Measurements from ENCODE around the gene KYNU. TPM values are rescaled to one million over a fixed set of nuclear protein-coding genes. Genes with fewer than 3 reads are reported as not detected.

Gene KYNU
- total and polyA plus RNA-seq, 9 of the 15 experiments (the other 6 are each of a cell fraction or from before 2014, with no cell fraction given): 2.6 to 11.6 (median 7.2) TPM

GRCh38 chr2:142878031-142878678 lies 691 bp downstream of the KYNU start (continued):
- TF ChIP-seq TAF7 (tag; IDR thresholded peaks at IDR 0.05): no peak

- 5% methylated on average over 4 of the region's 4 CpGs for WGBS (ENCODE audit: insufficient coverage, low coverage, missing lambda C conversion rate)
- CTCF ChIA-PET (ENCODE audit: low intra/inter-chr PET ratio): no interaction called here
Measured at GRCh38 chr2:142879151-142879550, 1.7 kb downstream of the KYNU start.

More at GRCh38 chr2:142879151-142879550, 1.7 kb downstream of the KYNU start:
- Histone ChIP-seq H3K4me1 (replicated peaks in 1 of 2; ENCODE audit: control insufficient read depth in 2 of 2, insufficient read depth in 2 of 2, low read length in 2 of 2) (no peaks in the 10 kb centered on the region), H3K27me3 (ENCODE audit: control insufficient read depth in 2 of 2, insufficient read depth in 2 of 2, low read length in 2 of 2) (no peaks in the 10 kb centered on the region), H3K9ac (ENCODE audit: insufficient read depth in 1 of 2, low read depth in 2 of 2, low read length in 2 of 2) (no peak overlapping the region), H3K9me1 (ENCODE audit: control insufficient read depth, insufficient read depth, low read length) (no peaks in the 10 kb centered on the region), H3K79me2 (ENCODE audit: control insufficient read depth, insufficient read depth, low read length) (no peaks in the 10 kb centered on the region), H4K20me1 (replicated peaks; ENCODE audit: control insufficient read depth, insufficient read depth, low read length) (no peaks in the 10 kb centered on the region), H2AFZ (ENCODE audit: low read depth, low read length) (no peak overlapping the region), H3K36me3 (ENCODE audit: control insufficient read depth, insufficient read depth, low read length) (no peaks in the 10 kb centered on the region), H3K9me3 (replicated peaks; ENCODE audit: control insufficient read depth, insufficient read depth, low read depth, low read length) (no peaks in the 10 kb centered on the region), H3K27ac (ENCODE audit: extremely low read depth, low read depth, low read length) (no peak overlapping the region), H3K4me3 (no peak overlapping the region), H3K4me2 (ENCODE audit: insufficient read depth, low read length) (peak overlapping the region; percentile 27; the same call in 1 of the 2 replicates)
- ATAC-seq (no peak), DNase-seq (ENCODE audit: extremely low read depth in 1 of 4, low spot score in 3 of 4) (no peak), FAIRE-seq (no peak)
- intact Hi-C loops (cut with micrococcal nuclease) (loop anchor here (5.0 kb wide), 1 partner anchor 103 kb away; no protein-coding TSS in a partner anchor), in situ Hi-C loops (cut with MboI) (no loop called here)
- POLR2A ChIA-PET: no interaction called here
- no TSS peak for BruUV-seq (replicated peaks)
- no peak for TF ChIP-seq PRPF4 (IDR thresholded peaks at IDR 0.05; ENCODE audit: insufficient read depth, low read depth, low read length, poor library complexity, severe bottlenecking)
- TF ChIP-seq MLX (CRISPR knock-in tag; conservative IDR thresholded peaks at IDR 0.05): no peak
- TF ChIP-seq CHD1 (IDR thresholded peaks at IDR 0.05; ENCODE audit: low read length): no peak
- no peak for TF ChIP-seq ZNF507 (tag; conservative IDR thresholded peaks at IDR 0.05)
- TF ChIP-seq MCM5 (IDR thresholded peaks at IDR 0.05; ENCODE audit: low read depth): no peak
- no peak for TF ChIP-seq SP2 (IDR thresholded peaks at IDR 0.05; ENCODE audit: extremely low read depth, low read depth, low read length, poor library complexity, severe bottlenecking)
- no peak for TF ChIP-seq ZNF764 (CRISPR knock-in tag; IDR thresholded peaks at IDR 0.05; ENCODE audit: low read depth)

Measured in K562 (cell line).